MM.1S (cell line): ENCODE data around the gene ZFYVE26.

Experiments used
- DNase-seq: peaks from one replicate; pipeline ENCODE4 v3.0.0-alpha.2; 2015
- H2AFZ ChIP-seq: fragments of 300-600 bp; sonication (generic); 2 replicates; pipeline ENCODE4 v1.6.0; 2016; ENCODE audit warnings: antibody characterized with exemption, low read length
- H3F3A ChIP-seq: fragments of 300-600 bp; sonication (generic); 2 replicates; pipeline ENCODE4 v1.6.1; 2016; ENCODE audit warnings: mild to moderate bottlenecking, antibody characterized with exemption, low read length, moderate library complexity, mixed read lengths; ENCODE audit not compliant: insufficient read depth
- H3K27ac ChIP-seq: fragments of 300-600 bp; sonication (generic); 2 replicates; pipeline ENCODE4 v1.5.1; 2016; ENCODE audit warnings: mild to moderate bottlenecking, low read length
- H3K27me3 ChIP-seq: fragments of 300-600 bp; sonication (generic); replicated peaks from 2 replicates; pipeline ENCODE4 v1.6.0; 2016; ENCODE audit warnings: low read length; ENCODE audit not compliant: insufficient read depth
- H3K36me3 ChIP-seq: fragments of 300-600 bp; sonication (generic); replicated peaks from 2 replicates; pipeline ENCODE4 v1.6.1; 2016; ENCODE audit warnings: mild to moderate bottlenecking, low read length, mixed read lengths; ENCODE audit not compliant: insufficient read depth
- H3K4me1 ChIP-seq: fragments of 300-600 bp; sonication (generic); 2 replicates; pipeline ENCODE4 v1.6.1; 2016; ENCODE audit warnings: low read length, mixed read lengths
- H3K4me2 ChIP-seq: fragments of 300-600 bp; sonication (generic); 2 replicates; pipeline ENCODE4 v1.6.0; 2016; ENCODE audit warnings: low read depth, low read length
- H3K4me3 ChIP-seq: fragments of 300-600 bp; sonication (generic); 2 replicates; pipeline ENCODE4 v1.5.1; 2016; ENCODE audit warnings: low read length, mixed read lengths
- H3K79me2 ChIP-seq: fragments of 300-600 bp; sonication (generic); 2 replicates; pipeline ENCODE4 v1.6.1; 2016; ENCODE audit warnings: mixed run types, low read length, mixed read lengths
- H3K9ac ChIP-seq: fragments of 300-600 bp; sonication (generic); 2 replicates; pipeline ENCODE4 v1.6.1; 2016; ENCODE audit warnings: low read length, mixed read lengths
- H3K9me2 ChIP-seq: fragments of 300-600 bp; sonication (generic); replicated peaks from 2 replicates; pipeline ENCODE4 v1.6.1; 2016; ENCODE audit warnings: mild to moderate bottlenecking, low read length, mixed read lengths; ENCODE audit not compliant: insufficient read depth
- H3K9me3 ChIP-seq: fragments of 300-600 bp; sonication (generic); replicated peaks from 2 replicates; pipeline ENCODE4 v1.6.1; 2016; ENCODE audit warnings: mild to moderate bottlenecking, low read length, mixed read lengths; ENCODE audit not compliant: insufficient read depth
- H4K20me1 ChIP-seq: fragments of 300-600 bp; sonication (generic); 2 replicates; pipeline ENCODE4 v1.6.1; 2016; ENCODE audit warnings: mild to moderate bottlenecking, low read length, moderate library complexity, mixed read lengths; ENCODE audit not compliant: insufficient read depth
- EZH2 ChIP-seq: fragments of 300-600 bp; sonication (generic); optimal IDR thresholded peaks from 2 replicates; pipeline ENCODE3; 2017; ENCODE audit warnings: low read depth, mild to moderate bottlenecking, antibody characterized with exemption, low read length, mixed read lengths
- EZH2phosphoT487 ChIP-seq: fragments of 300-600 bp; sonication (generic); IDR thresholded peaks from 2 replicates; pipeline ENCODE4 v1.6.1; 2018; ENCODE audit warnings: antibody characterized with exemption, low read length
- TF ChIP-seq, protein P1 (sequence below): fragments of 300-600 bp; sonication (generic); IDR thresholded peaks from 2 replicates; pipeline ENCODE4 v1.5.1; 2016; ENCODE audit warnings: antibody characterized with exemption, low read length, mixed read lengths

ZFYVE26 gene

DNA sequence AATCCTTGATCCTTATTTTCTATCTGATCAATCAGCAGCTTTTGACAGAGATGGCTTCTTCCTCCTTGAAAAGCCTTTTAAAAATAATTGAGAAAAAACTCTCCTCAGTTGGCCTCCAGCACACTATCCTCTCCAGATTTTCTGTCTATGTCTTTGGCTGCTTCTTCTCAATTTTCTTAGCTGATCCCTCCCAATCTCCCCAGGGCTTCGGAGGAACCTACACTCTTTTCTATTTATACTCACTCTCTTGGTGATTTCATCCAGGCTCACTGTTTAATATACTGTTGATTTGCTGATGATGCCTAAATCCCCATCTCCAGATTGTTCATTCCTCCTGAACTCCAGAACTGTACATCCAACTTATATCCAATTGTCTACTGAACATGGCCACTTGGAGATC lies 59.9 kb downstream of the ZFYVE26 start:
- H3K9me2 ChIP-seq, result no peaks in the 10 kb centered on the region
- no peaks in the 10 kb centered on the region for H3K36me3 ChIP-seq
- H2AFZ ChIP-seq, result no peak overlapping the region
- no peaks in the 10 kb centered on the region for H3K27me3 ChIP-seq
- H4K20me1 ChIP-seq, result no peaks in the 10 kb centered on the region
- DNase-seq, result no peak
- H3K9ac ChIP-seq, result no peak overlapping the region
- H3K27ac ChIP-seq, result no peak overlapping the region
- H3K9me3 ChIP-seq, result no peaks in the 10 kb centered on the region
- no peak overlapping the region for H3K4me2 ChIP-seq
- H3K4me1 ChIP-seq, result no peaks in the 10 kb centered on the region
- TF ChIP-seq EZH2phosphoT487 (no peak), EZH2 (no peak)
- TF ChIP-seq, protein P1, sequence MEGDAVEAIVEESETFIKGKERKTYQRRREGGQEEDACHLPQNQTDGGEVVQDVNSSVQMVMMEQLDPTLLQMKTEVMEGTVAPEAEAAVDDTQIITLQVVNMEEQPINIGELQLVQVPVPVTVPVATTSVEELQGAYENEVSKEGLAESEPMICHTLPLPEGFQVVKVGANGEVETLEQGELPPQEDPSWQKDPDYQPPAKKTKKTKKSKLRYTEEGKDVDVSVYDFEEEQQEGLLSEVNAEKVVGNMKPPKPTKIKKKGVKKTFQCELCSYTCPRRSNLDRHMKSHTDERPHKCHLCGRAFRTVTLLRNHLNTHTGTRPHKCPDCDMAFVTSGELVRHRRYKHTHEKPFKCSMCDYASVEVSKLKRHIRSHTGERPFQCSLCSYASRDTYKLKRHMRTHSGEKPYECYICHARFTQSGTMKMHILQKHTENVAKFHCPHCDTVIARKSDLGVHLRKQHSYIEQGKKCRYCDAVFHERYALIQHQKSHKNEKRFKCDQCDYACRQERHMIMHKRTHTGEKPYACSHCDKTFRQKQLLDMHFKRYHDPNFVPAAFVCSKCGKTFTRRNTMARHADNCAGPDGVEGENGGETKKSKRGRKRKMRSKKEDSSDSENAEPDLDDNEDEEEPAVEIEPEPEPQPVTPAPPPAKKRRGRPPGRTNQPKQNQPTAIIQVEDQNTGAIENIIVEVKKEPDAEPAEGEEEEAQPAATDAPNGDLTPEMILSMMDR, result no peak
- no peak overlapping the region for H3K4me3 ChIP-seq
- H3K79me2 ChIP-seq, result no peaks in the 10 kb centered on the region
- no peaks in the 10 kb centered on the region for H3F3A ChIP-seq

DNA sequence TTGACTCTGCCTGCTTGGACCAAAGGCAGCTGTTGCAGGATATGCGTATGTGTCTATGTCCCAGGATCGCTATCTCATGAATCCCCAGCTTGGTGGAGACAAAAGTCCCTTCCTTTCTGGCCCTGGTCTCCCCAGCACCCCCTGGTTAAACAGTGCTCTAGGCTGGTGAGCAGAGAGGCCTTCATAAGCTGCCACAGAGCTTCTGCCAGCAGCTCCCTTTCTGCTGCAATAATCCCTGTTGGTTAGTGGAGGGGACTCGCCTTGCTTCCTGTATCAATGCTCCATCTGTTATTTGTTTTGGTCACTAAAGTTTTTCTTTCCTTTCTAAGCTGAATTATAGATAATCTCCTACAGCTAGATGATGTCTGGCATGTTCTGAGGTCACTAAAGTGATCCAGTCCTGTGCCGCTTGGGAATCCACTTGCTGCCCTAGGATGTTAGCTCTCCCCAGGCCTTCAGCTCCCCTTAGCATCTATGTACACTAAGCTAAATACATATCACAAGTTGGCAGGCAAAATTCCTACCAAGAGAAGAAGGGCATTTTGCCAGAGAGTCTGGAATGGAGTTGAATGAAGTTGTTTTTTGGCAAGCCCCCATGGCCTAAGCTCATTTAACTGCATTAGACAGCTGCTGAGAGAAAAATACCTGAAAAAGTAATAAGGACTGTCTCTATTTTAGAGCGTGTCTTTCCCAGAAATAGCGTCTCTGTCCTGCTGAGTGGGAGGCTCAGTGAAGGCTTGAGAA lies 66.9 kb downstream of the ZFYVE26 start:
- no peak overlapping the region for H3K9ac ChIP-seq
- H3F3A ChIP-seq, result no peaks in the 10 kb centered on the region
- H2AFZ ChIP-seq, result no peak overlapping the region
- no peak overlapping the region for H3K4me3 ChIP-seq
- H3K4me1 ChIP-seq, result no peaks in the 10 kb centered on the region
- no peaks in the 10 kb centered on the region for H3K79me2 ChIP-seq
- DNase-seq, result no peak
- no peak overlapping the region for H3K4me2 ChIP-seq
- H3K9me3 ChIP-seq, result no peaks in the 10 kb centered on the region
- H3K27me3 ChIP-seq, result no peaks in the 10 kb centered on the region
- TF ChIP-seq, protein P1, result no peak
- TF ChIP-seq EZH2phosphoT487, result no peak
- no peak for TF ChIP-seq EZH2
- H3K9me2 ChIP-seq, result no peaks in the 10 kb centered on the region
- no peaks in the 10 kb centered on the region for H3K36me3 ChIP-seq
- no peak overlapping the region for H3K27ac ChIP-seq
- H4K20me1 ChIP-seq, result no peaks in the 10 kb centered on the region

DNA sequence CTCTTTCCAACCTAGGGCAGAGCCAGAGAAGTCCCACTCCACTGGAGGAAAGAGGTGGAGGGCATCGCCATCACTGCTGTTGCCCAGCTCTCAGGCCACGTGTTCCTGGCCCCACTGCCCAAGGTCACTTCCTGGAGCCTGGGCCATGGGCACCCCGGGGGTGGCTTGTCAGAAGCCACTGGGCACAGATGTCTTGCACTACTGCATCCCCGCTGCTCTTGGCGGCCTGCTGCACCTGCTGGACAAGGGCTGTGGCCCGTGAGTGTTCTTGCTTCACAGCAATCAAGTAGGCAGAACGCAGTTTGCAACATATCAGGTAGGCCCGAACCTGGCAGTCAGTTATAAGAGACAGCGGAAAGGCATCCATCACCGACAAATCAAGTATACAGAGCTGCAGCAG lies 68.1 kb downstream of the ZFYVE26 start:
- Histone ChIP-seq H2AFZ (no peak overlapping the region), H3K9ac (no peak overlapping the region), H3K4me2 (no peak overlapping the region), H3K4me1 (no peaks in the 10 kb centered on the region), H3K27ac (no peak overlapping the region), H3F3A (no peaks in the 10 kb centered on the region), H3K36me3 (no peaks in the 10 kb centered on the region), H3K79me2 (no peaks in the 10 kb centered on the region), H3K9me3 (no peaks in the 10 kb centered on the region), H4K20me1 (no peaks in the 10 kb centered on the region), H3K9me2 (no peaks in the 10 kb centered on the region), H3K4me3 (no peak overlapping the region), H3K27me3 (no peaks in the 10 kb centered on the region)
- TF ChIP-seq EZH2 (no peak), EZH2phosphoT487 (no peak)
- TF ChIP-seq, protein P1, result no peak
- DNase-seq, result no peak
